GM12801 (cell line): ENCODE measurements around the gene PYGO2.

Experiments
- TF ChIP-seq, protein P1 (sequence below): IDR thresholded peaks from one replicate; pipeline ENCODE4 v1.5.1; 2011; ENCODE audit warnings: control low read depth; ENCODE audit not compliant: insufficient read length; ENCODE audit errors: extremely low read depth

The PYGO2 gene

DNA sequence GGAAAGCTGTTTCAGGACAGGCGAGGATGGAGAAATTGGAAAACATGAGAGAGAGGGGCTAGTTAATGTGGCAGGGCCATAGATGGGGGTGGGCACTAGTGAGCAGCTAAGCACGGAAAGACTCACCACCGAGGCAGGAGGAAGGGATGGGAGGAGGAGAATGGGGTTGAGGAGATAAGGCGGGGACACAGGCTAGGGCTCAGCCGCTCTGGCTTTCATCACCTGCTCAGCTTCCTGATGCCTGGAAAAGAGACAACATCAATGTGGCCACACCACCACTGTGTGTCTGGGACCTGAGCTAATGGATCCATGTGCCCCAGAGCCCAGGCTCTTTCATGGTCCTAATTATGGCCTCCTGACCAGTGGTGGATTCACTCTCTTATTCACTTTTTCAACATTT is 52.6 kb downstream of the PYGO2 start:
- TF ChIP-seq, protein P1, sequence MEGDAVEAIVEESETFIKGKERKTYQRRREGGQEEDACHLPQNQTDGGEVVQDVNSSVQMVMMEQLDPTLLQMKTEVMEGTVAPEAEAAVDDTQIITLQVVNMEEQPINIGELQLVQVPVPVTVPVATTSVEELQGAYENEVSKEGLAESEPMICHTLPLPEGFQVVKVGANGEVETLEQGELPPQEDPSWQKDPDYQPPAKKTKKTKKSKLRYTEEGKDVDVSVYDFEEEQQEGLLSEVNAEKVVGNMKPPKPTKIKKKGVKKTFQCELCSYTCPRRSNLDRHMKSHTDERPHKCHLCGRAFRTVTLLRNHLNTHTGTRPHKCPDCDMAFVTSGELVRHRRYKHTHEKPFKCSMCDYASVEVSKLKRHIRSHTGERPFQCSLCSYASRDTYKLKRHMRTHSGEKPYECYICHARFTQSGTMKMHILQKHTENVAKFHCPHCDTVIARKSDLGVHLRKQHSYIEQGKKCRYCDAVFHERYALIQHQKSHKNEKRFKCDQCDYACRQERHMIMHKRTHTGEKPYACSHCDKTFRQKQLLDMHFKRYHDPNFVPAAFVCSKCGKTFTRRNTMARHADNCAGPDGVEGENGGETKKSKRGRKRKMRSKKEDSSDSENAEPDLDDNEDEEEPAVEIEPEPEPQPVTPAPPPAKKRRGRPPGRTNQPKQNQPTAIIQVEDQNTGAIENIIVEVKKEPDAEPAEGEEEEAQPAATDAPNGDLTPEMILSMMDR = no peak
